A549 treated with AZD9567 at 1 μM for 4 hours (cell line): Measurements from ENCODE around the gene SP8. TPM values are rescaled to one million over a fixed set of nuclear protein-coding genes. Genes with fewer than 3 reads are reported as not detected.

Source experiments
- total RNA-seq: library from RNA; stranded (reverse); fragments of 200-300 nt; extraction: Qiagen RNA extraction; gene quantifications from 5 replicates; pipeline ENCODE4 v1.2.3, GENCODE V29; 2022; ENCODE audit not compliant: insufficient read depth

SP8 gene
- total RNA-seq = not detected in 5 replicates

GRCh38 chr7:20786779-20787659 lies at the start of gene SP8:
SP8 (minus strand) TSS chr7:20786886; CDS start chr7:20786798, 88 bp downstream.

Other genes with a start within 250 kb of the SP8 start
- not detected in 5 replicates for gene ABCB5, start 171.2 kb downstream of the SP8 start, total RNA-seq